Skeletal muscle tissue (tissue), 4 donors: ENCODE measurements around the gene SRGAP2C. TPM values are rescaled to one million over a fixed set of nuclear protein-coding genes. Genes with fewer than 3 reads are reported as not detected.
"Not testable (repeated sequence)": the region's sequence is repeated elsewhere in the genome, so short reads cannot be mapped to it uniquely, and the experiment has no call there.

Experiments used
- H3K27ac ChIP-seq: one replicate; pipeline ENCODE4 v1.7.0; 2013; ENCODE audit warnings: mild to moderate bottlenecking, low read depth, low read length, inconsistent platforms
- H3K27me3 ChIP-seq, 3 donors: one replicate each; pipeline ENCODE4 v1.7.0; 2013; ENCODE audit warnings: low read length in 3 of 3; ENCODE audit not compliant: control insufficient read depth in 3 of 3, insufficient read depth in 3 of 3
- H3K36me3 ChIP-seq, 3 donors: one replicate each; pipeline ENCODE4 v1.7.0; 2013; ENCODE audit warnings: low read length in 3 of 3; ENCODE audit not compliant: control insufficient read depth in 3 of 3, insufficient read depth in 3 of 3
- H3K4me1 ChIP-seq, 3 donors: one replicate each; pipeline ENCODE4 v1.7.0; 2013; ENCODE audit warnings: low read length in 3 of 3, mild to moderate bottlenecking in 3 of 3; ENCODE audit not compliant: control insufficient read depth in 3 of 3, insufficient read depth in 3 of 3
- H3K4me3 ChIP-seq, 3 donors: one replicate each; pipeline ENCODE4 v1.7.0; 2013; ENCODE audit warnings: low read length in 3 of 3
- H3K9ac ChIP-seq, 3 donors: one replicate each; pipeline ENCODE4 v1.7.0; 2013; ENCODE audit warnings: low read length in 3 of 3, mild to moderate bottlenecking in 3 of 3, moderate library complexity in 2 of 3, low read depth in 1 of 3
- H3K9me3 ChIP-seq, 3 donors: one replicate each; pipeline ENCODE4 v1.7.0; 2013; ENCODE audit warnings: low read length in 3 of 3; ENCODE audit not compliant: control insufficient read depth in 3 of 3
- total RNA-seq: library from RNA; depleted of rRNA; stranded (reverse); fragments of >200 nt; gene quantifications from one replicate; pipeline ENCODE4 v1.2.3, GENCODE V29; 2014
- donor health status: Osteomylitis.

SRGAP2C gene
- total RNA-seq, 1 donor from 2014 or later: 14.6 TPM

- H3K4me3 ChIP-seq, H3K36me3 ChIP-seq, H3K4me1 ChIP-seq, H3K27ac ChIP-seq, H3K9ac ChIP-seq, H3K27me3 ChIP-seq, H3K9me3 ChIP-seq: not testable (repeated sequence)
Measured at GRCh38 chr1:121186191-121186590, 1.4 kb downstream of the SRGAP2C start.

DNA sequence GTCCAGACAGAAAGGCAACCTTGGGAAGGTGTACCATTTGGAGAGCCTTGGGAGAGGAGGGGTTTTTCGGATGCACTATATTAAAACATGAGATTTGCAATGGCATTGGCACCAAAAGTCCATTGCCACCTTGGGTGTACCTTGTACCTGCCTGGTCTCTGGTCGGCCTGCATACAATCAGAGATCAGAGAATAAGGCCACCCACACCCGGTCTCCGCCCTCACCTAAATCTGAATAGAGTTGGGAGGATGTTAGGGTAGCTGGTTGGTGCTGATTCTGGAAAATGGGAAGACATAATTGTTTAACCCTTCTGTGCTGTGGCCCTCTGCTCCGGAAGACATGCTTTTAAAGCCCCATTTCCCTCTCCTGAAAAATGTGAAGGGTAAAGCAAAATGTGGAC, 3.1 kb downstream of the SRGAP2C start:
- H3K4me1 ChIP-seq, H3K9ac ChIP-seq, H3K36me3 ChIP-seq, H3K9me3 ChIP-seq, H3K27me3 ChIP-seq, H3K27ac ChIP-seq: not testable (repeated sequence)
- peak overlapping the region in 1 of 3 donors; percentile 14 for H3K4me3 ChIP-seq

DNA sequence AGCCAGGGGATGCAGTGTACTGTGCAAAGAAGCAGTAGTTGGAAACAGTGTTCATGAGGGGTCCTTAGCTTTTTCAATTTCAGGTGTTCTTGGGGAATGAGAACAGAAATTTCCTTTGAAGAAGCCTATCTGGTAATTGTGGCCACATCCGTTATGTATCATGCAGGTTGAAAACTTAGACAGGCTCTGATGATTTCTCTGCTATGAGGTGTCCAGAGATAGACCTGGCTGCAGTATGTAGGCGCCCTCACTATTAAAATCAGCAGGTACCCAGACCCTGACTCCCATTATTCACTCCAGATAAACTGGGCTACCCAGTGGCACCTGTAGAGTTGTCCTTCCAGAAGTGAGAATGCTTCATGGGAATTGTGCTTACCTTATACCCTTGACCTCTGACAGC, 7.7 kb downstream of the SRGAP2C start:
- not testable (repeated sequence) for H3K36me3 ChIP-seq, H3K27me3 ChIP-seq, H3K27ac ChIP-seq, H3K9me3 ChIP-seq, H3K4me1 ChIP-seq, H3K4me3 ChIP-seq, H3K9ac ChIP-seq

- not testable (repeated sequence) for H3K36me3 ChIP-seq
Measured at GRCh38 chr1:121197095-121197882, 12.5 kb downstream of the SRGAP2C start.

DNA sequence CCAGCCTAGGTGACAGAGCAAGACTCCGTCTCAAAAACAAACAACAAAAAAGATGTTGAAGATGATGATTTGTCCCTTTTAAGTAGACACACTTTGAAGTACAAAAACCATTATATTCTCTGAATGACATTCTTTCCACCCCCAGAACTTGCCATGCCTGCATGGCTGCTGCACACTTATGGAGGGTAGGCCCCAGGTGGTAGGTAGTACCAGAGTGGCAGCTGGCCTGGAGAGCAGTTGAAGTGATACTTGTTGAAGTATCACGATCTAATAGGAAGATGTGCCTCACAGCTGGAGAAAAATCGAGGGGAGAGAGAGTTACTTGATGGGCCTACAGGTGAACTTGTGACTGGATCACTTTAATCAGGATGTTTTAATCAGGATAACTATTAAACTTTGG, 15.0 kb downstream of the SRGAP2C start:
- H3K4me3 ChIP-seq, H3K36me3 ChIP-seq, H3K27me3 ChIP-seq, H3K9ac ChIP-seq, H3K9me3 ChIP-seq, H3K27ac ChIP-seq, H3K4me1 ChIP-seq: not testable (repeated sequence)

More at GRCh38 chr1:121197095-121197882, 12.5 kb downstream of the SRGAP2C start:
- not testable (repeated sequence) for H3K9me3 ChIP-seq, H3K4me3 ChIP-seq, H3K27ac ChIP-seq, H3K4me1 ChIP-seq, H3K9ac ChIP-seq, H3K27me3 ChIP-seq

DNA sequence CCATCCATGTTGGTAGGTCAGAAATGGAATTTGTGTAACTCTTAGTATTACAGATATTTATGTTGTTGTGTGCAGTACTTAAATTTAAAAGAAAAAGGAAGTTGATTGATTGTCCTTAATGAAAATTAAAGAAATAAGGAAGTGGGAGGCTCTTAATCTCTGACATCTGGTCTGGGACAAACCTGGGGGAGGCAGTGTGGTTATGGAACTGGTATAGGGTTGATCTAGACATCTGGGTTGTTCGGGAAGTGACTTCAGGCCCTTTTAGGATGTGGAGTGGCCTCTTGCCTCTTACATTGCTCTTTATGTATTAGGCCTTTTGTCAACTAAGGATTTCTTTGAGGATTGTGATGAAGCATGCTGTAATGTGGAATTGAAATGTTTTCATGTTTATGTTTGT, 15.5 kb downstream of the SRGAP2C start:
- H3K27ac ChIP-seq, H3K9ac ChIP-seq, H3K9me3 ChIP-seq, H3K36me3 ChIP-seq, H3K27me3 ChIP-seq, H3K4me3 ChIP-seq, H3K4me1 ChIP-seq: not testable (repeated sequence)

DNA sequence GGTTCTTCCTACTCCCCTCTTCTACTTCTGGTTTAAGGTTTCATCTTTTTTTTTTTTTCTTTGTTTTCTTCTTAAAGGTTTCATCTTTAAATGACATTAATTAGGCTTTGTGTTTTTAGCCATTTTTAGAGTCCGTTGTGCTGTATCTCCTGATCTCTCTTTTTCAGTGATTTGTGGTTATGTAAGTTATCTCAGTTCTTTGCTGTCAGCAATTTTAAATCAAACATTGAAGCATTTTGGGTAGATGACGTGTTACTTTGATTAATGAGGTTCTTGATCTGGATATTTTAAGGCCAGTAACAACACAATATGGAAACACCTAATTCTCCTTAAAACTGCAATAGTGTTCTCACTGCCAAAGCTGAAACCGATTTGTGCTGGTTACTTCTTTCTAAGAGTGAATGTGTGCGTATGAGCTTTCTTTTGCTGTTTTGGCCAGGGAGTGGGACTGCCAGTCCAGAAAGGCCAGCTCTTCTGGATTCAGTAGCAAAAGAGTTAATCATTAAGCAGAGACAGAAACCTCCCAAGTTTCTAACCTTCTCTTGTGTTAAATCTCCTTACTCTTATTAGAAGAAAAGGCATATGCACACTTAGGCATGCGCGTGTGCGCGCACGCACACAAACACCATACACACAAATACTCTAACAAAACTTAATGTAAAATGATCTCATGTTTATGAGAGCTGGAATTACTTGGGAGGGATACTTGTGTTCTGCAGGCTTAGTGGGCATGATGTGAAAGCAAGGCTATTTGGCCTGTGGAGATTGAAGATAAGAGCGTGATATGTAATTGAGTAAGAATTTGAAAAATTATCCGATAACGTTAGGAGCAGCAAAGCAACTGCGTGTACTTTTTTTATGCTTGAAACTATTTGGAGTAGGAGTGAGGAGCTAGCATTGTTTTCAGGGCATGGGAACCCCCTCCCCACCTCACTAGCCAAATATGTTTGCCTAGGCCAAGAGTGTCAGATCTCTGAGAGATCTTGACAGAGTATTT, 16.5 kb downstream of the SRGAP2C start:
- not testable (repeated sequence) for H3K27ac ChIP-seq, H3K9me3 ChIP-seq, H3K4me1 ChIP-seq, H3K27me3 ChIP-seq, H3K36me3 ChIP-seq, H3K9ac ChIP-seq, H3K4me3 ChIP-seq

DNA sequence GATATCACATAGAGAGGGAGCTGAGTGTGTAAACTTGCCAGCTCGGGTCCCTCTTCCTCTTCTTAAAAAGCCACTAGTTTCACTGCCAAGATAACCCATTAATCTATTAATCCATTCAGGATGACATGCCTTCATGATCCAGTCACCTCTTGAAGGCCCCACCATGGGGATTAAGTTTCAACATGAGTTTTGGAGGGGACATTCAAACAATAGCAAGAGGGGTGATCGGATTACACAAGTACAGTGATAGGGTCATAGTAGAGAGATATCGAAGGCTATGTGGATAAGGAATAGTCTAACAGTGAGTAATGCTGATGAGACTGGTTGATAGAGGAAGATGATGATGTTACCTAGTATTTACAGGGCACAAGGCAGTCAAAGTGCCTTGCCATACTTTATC, 18.2 kb downstream of the SRGAP2C start:
- not testable (repeated sequence) for H3K36me3 ChIP-seq, H3K4me1 ChIP-seq, H3K9ac ChIP-seq, H3K4me3 ChIP-seq, H3K27ac ChIP-seq, H3K9me3 ChIP-seq, H3K27me3 ChIP-seq

DNA sequence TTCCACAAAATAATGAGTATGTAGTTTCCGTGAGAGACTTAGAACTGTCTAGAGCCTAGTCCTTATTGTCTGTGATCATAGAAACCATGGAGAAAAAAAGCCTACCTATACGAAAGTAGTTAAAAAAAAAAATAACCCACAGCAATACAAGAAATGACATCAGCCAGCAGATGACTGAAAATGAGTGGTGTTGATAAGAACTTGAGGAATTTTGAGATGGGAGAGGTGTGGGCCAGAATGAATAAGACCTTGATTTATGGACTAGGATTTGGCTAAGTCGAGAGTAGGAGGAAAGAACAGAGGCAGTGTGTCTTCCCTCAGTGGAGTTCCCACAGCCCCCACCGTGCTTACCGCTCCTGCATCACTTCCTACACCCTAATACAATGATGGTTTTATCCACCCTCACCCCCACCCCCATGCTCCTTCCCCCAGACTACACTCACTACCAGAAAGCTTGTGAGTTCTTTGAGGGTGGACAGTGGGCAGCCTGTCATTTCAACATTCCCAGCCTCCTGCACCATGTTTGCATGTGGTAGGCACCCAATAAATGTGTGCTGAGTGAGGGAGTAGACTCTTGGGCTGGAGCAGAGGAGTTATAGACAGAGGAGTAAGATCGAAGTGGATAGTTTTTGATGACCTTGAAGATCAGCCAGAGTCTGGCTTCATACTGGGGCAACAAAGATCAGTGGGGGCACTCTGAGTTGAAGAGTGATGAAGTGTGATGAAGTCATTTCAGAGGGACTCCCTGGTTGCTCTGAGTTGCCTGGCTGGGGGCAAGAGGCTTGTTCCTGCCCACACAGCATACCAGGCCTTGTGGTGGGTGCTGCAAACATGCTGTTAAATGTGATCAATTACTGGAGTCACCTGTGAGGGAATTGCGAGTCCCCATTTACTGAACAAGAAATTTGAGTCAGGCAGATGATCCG, 21.3 kb downstream of the SRGAP2C start:
- H3K27me3 ChIP-seq, H3K4me3 ChIP-seq, H3K27ac ChIP-seq, H3K9ac ChIP-seq, H3K9me3 ChIP-seq, H3K36me3 ChIP-seq, H3K4me1 ChIP-seq: not testable (repeated sequence)
